Measurements from ENCODE around the gene TENT5C. TPM values are rescaled to one million over a fixed set of nuclear protein-coding genes. Genes with fewer than 3 reads are reported as not detected.

TENT5C gene
- total RNA-seq, result 0.17 and 0.58 TPM in 2 replicates

DNA sequence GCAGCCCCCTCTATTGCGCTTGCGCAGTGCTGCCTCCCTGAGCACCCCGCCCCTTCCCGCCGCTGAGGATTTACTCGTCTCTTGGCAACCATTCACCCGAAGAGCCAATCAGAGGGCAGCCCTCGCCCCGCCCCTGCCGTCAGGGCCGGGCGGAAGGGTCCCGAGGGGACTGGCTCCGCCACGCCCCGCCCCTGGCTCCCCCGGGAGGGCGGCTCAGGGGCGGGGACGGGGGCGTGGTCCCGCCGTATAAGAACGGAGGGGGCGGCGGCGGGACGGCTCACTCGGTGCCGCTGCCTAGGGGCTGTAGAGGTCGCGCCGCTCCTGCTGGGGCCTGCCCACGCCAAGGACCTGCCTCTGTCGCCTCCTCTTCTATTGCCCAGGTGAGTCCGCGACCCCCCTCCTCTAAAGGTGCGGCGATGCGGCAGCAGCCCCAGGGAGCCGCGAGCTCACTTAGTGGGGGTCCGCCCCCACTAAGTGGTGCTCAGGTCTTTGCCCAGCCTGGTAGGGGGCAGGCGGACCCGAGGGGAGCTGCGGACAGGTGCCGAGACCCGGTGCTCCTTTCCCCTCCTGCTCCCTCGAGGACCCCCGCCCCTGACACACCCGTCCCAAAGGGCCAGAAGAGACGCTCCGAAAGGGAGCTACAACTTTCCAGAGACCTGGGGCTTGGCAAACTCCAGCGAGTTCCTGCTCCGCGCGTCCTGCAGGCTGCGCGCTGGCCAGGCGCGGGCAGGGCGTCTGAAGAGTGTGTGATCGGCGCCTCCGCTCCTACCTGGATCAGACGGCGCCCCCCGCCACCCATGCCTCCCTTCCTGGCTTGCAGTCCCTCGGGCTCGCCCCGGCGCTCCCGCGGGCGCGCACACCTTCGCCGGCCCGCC, at the start of gene TENT5C:
Gene TENT5C, plus strand, starts transcription at position 275 of the 875 bp plus-strand sequence. CDS start 16,821 bp downstream, outside the sequence.

Other genes with a start within 250 kb of the TENT5C start
- 16.8 and 27.4 TPM in 2 replicates for gene MAN1A2, start 238.6 kb upstream of the TENT5C start, total RNA-seq

Measured in pericardium fibroblast (primary cell).